Body of pancreas (tissue), 4 donors: Measurements from ENCODE around the gene KIAA1328.

ENCODE experiments used
- POLR2A ChIP-seq, 3 donors: fragments of 450-650 bp; IDR thresholded peaks; one replicate each; pipeline ENCODE4 v1.6.1; 2016; ENCODE audit warnings: antibody characterized with exemption in 3 of 3, mild to moderate bottlenecking in 2 of 3
- TF ChIP-seq, protein P1 (sequence below), 7 experiments: fragments of 450-650 bp in 4 of 7; fragments of 200-600 bp in 3 of 7; sonication (generic) in 3 of 7; IDR thresholded peaks; one replicate each; pipeline ENCODE4 v1.5.1; 2016 to 2019; ENCODE audit warnings: antibody characterized with exemption in 7 of 7

GRCh38 chr18:37230768-37231167 lies 401.8 kb downstream of the KIAA1328 start:
- TF ChIP-seq POLR2A (IDR thresholded peaks at IDR 0.05), result no peak
- TF ChIP-seq, protein P1, sequence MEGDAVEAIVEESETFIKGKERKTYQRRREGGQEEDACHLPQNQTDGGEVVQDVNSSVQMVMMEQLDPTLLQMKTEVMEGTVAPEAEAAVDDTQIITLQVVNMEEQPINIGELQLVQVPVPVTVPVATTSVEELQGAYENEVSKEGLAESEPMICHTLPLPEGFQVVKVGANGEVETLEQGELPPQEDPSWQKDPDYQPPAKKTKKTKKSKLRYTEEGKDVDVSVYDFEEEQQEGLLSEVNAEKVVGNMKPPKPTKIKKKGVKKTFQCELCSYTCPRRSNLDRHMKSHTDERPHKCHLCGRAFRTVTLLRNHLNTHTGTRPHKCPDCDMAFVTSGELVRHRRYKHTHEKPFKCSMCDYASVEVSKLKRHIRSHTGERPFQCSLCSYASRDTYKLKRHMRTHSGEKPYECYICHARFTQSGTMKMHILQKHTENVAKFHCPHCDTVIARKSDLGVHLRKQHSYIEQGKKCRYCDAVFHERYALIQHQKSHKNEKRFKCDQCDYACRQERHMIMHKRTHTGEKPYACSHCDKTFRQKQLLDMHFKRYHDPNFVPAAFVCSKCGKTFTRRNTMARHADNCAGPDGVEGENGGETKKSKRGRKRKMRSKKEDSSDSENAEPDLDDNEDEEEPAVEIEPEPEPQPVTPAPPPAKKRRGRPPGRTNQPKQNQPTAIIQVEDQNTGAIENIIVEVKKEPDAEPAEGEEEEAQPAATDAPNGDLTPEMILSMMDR (IDR thresholded peaks at IDR 0.05), result no peak
